ENCODE results near the gene PLEK. TPM values are rescaled to one million over a fixed set of nuclear protein-coding genes. Genes with fewer than 3 reads are reported as not detected.

PLEK gene
- total RNA-seq, 3 donors from 2014 or later: 4.8 to 16.0 (median 13.8) TPM

- H3K36me3 ChIP-seq (ENCODE audit: low read depth): no peaks in the 10 kb centered on the region
- intact Hi-C loops (cut with DNase I, micrococcal nuclease): loop anchor here in 1 of 2 donors (10.0 kb wide), 1 partner anchor 46 kb away; no protein-coding TSS in a partner anchor
- peak; percentile 14 for ATAC-seq
Measured at GRCh38 chr2:68379184-68379708, 14.2 kb downstream of the PLEK start.

GRCh38 chr2:68383778-68384177, 18.7 kb downstream of the PLEK start:
- Histone ChIP-seq H3K36me3 (ENCODE audit: low read depth) (no peaks in the 10 kb centered on the region), H3K4me1 (ENCODE audit: low read depth) (no peaks in the 10 kb centered on the region), H3K4me3 (no peak overlapping the region), H3K9me3 (no peaks in the 10 kb centered on the region)
- intact Hi-C loops (cut with DNase I, micrococcal nuclease): no loop called here
- TF ChIP-seq CTCF (IDR thresholded peaks at IDR 0.05): no peak
- no peak for DNase-seq
- no peak for ATAC-seq

More at GRCh38 chr2:68379184-68379708, 14.2 kb downstream of the PLEK start:
- H3K9me3 ChIP-seq: no peaks in the 10 kb centered on the region
- DNase-seq: no peak
- no peak for TF ChIP-seq CTCF (IDR thresholded peaks at IDR 0.05)
- no peak overlapping the region for H3K4me3 ChIP-seq
- H3K4me1 ChIP-seq (ENCODE audit: low read depth): no peaks in the 10 kb centered on the region

GRCh38 chr2:68384485-68385107, 19.5 kb downstream of the PLEK start:
- no peaks in the 10 kb centered on the region for H3K36me3 ChIP-seq (ENCODE audit: low read depth)
- no peaks in the 10 kb centered on the region for H3K4me1 ChIP-seq (ENCODE audit: low read depth)
- no peak for DNase-seq
- ATAC-seq: no peak
- no peak for TF ChIP-seq CTCF (IDR thresholded peaks at IDR 0.05)
- H3K4me3 ChIP-seq: no peak overlapping the region
- no peaks in the 10 kb centered on the region for H3K9me3 ChIP-seq
- intact Hi-C loops (cut with DNase I, micrococcal nuclease): no loop called here

GRCh38 chr2:68385220-68385906, 20.3 kb downstream of the PLEK start:
- intact Hi-C loops (cut with DNase I, micrococcal nuclease): no loop called here
- ATAC-seq (peak; percentile 59), DNase-seq (no peak)
- H3K36me3 ChIP-seq (ENCODE audit: low read depth): no peaks in the 10 kb centered on the region
- no peak overlapping the region for H3K4me3 ChIP-seq
- H3K4me1 ChIP-seq (ENCODE audit: low read depth): no peaks in the 10 kb centered on the region
- H3K9me3 ChIP-seq: no peaks in the 10 kb centered on the region
- TF ChIP-seq CTCF (IDR thresholded peaks at IDR 0.05): no peak

GRCh38 chr2:68385907-68386287, 20.8 kb downstream of the PLEK start:
- DNase-seq: no peak
- no peak overlapping the region for H3K4me3 ChIP-seq
- intact Hi-C loops (cut with DNase I, micrococcal nuclease): no loop called here
- H3K4me1 ChIP-seq (ENCODE audit: low read depth): no peaks in the 10 kb centered on the region
- no peak for ATAC-seq
- TF ChIP-seq CTCF (IDR thresholded peaks at IDR 0.05): no peak
- no peaks in the 10 kb centered on the region for H3K36me3 ChIP-seq (ENCODE audit: low read depth)
- H3K9me3 ChIP-seq: no peaks in the 10 kb centered on the region

All from mucosa of descending colon (tissue), 3 donors.